DMS53 treated with DMSO at 0.1 percent for 48 hours (cell line): Measurements from ENCODE around the gene SLC16A5.
"Not testable (repeated sequence)": the region's sequence is repeated elsewhere in the genome, so short reads cannot be mapped to it uniquely, and the experiment has no call there.

Source experiments
- DNase-seq: peaks from one replicate; lab custom pipeline; 2025; ENCODE audit not compliant: unreplicated experiment; lab: John Stamatoyannopoulos, UW

The SLC16A5 gene

DNA sequence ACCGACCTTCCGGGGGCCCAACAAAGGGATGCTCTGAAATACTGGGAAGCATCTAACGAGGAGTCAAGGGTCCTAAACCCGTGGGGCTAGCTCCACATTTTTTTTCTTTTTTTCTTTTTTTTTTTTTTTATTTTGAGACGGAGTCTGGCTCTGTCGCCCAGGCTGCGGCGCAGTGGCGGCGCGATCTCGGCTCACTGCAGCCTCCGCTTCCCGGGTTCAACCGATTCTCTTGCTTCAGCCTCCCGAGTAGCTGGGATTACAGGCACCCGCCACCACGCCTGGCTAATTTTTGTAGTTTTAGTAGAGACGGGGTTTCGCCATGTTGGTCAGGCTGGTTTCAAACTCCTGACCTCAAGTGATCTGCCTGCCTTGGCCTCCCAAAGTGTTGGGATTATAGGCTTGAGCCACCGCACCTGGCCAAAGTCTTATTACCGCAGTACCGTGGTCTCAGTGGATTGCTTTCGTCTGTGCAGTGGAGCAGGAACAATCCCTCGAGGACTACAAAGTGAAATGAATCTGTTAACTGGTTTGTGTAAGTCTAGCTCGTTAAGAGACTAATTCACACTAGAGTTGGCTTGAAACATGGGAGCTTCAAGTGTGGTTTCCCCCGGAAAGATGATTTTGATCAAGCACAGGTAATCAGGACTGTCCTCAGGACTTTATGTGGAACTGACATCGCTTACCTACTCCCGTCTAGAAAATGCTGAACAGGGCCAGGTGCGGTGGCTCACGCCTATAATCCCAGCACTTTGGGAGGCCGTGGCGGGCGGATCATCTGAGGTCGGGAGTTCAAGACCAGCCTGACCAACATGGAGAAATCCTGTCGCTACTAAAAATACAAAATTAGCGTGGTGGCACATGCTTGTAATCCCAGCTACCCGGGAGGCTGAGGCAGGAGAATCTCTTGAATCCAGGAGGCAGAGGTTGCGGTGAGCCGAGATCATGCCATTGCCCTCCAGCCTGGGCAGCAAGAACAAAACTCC lies 44.6 kb downstream of the SLC16A5 start:
- not testable (repeated sequence) for DNase-seq

- DNase-seq = no peak
Measured at GRCh38 chr17:75133001-75133400, 45.2 kb downstream of the SLC16A5 start.

GRCh38 chr17:75133607-75134347 lies 46.0 kb downstream of the SLC16A5 start:
- DNase-seq = not testable (repeated sequence)

DNA sequence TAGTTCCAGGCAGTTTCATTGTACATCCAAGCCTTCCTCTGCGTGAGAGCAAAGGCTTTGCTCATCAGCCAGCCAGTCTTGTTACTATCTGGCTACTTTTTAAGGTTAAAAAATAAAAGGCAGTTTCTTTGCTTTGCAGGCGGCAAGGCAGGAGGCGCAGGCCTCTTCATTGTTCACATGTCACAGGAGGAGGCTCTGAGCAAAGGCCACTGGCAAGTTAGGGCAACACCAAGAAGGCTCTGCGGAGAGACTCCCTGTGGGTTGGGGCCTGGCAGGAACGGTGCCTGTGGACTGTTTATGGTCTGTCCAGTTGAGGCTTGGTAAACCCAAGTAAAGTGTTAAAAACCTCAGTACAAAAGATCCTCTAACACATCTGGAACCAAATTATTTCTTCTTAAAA lies 47.7 kb downstream of the SLC16A5 start:
- no peak for DNase-seq

DNA sequence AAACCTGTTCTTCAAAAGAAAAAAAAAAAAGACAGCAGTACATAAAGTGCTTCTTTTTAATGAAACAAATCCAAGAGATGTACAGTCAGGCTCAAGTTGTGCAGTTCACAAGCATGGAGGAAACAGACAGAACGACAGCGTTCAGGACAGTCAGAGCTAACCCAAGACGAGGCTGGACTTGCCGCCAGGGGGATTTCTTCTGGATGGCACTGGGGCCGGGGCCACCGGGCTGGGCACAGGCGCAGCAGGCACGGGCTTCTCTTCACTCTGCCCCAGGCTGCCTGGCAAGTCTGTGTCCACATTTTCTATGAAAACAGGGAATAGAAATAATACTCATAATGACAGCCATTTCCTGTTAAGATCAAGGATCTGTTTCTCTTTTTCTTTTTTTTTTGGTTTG lies 48.2 kb downstream of the SLC16A5 start:
- no peak for DNase-seq

DNA sequence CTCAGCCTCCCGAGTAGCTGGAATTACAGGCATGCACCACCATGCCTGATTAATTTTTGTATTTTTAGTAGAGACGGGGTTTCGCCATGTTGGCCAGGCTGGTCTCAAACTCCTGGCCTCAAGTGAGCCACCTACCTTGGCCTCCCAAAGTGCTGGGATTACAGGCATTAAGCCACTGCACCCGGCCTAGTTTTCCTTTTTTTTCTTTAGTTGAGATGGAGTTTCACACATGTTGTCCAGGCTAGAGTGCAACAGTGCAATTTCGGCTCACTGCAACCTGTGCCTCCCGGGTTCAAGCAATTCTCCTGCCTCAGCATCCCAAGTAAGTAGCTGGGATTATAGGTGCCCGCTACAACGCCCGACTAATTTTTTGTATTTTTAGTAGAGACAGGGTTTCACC lies 50.0 kb downstream of the SLC16A5 start:
- not testable (repeated sequence) for DNase-seq

GRCh38 chr17:75138519-75138918 lies 50.8 kb downstream of the SLC16A5 start:
- no peak for DNase-seq

GRCh38 chr17:75142236-75142971 lies 54.6 kb downstream of the SLC16A5 start:
- no peak for DNase-seq

DNA sequence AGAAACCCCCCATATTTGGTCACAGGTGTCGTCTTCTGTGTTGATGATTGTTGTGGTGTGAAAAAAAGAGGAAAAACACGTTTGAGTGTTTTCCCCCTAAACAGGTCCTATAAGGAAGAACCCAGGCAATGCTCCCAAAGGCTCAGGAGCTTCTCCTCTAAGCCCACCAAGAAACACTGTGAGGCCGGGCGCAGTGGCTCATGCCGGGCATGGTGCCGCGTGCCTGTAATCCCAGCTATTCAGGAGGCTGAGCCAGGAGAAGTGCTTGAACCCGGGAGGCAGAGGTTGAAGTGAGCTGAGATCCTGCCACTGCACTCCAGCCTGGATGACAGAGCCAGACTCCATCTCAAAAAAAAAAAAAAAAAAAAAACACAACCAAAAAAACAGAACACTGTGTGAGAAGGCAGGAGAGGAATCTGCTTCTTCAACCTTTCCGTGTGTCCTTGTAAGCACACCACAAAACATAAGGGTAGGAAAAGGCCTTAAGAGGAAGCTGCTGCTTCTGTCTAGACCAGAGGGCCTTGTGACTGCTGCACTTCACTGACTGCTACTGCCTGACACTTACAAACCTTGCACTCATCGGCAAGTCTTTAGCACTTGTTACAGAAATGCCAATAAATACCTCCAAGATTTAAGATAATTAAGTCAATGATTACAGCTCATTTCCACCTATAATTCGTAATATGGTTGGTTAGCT lies 57.2 kb downstream of the SLC16A5 start:
- DNase-seq = no peak

- DNase-seq = no peak
Measured at GRCh38 chr17:75146592-75146991, 58.8 kb downstream of the SLC16A5 start.

- no peak for DNase-seq
Measured at GRCh38 chr17:75147878-75148546, 60.3 kb downstream of the SLC16A5 start.

GRCh38 chr17:75151930-75152329 lies 64.2 kb downstream of the SLC16A5 start:
- DNase-seq = no peak

GRCh38 chr17:75152523-75152921 lies 64.8 kb downstream of the SLC16A5 start:
- DNase-seq = no peak

GRCh38 chr17:75152922-75153779 lies 65.4 kb downstream of the SLC16A5 start:
- DNase-seq = peak; percentile 23

- no peak for DNase-seq
Measured at GRCh38 chr17:75153780-75154194, 66.0 kb downstream of the SLC16A5 start.

- peak; percentile 96 for DNase-seq
Measured at GRCh38 chr17:75154195-75155106, 66.7 kb downstream of the SLC16A5 start, which contains the start of gene JPT1. Gene JPT1 (minus strand): TSS chr17:75154512. CDS start chr17:75154397, 115 bp downstream.

DNA sequence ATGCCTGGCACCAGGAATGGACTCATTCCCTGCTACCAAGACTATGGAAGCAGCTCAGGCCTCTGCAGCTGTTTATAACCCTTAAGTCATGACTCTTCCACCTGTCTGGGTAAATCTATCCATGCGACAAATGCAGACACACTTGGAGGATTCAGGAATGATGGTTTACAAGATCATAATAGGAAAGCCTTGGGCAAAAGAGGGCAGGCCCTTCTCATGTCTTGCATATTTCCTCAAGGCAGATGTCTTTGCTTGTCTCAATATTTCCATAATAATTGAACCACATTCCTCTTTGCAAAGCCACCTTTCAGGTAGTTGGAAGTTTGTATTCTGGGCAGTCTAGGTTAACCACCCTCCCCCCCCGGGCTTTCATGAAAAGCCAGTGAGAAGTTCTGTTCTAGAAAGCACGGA lies 67.4 kb downstream of the SLC16A5 start:
- DNase-seq = no peak
